ENCODE measurements around the gene IMMT. TPM values are rescaled to one million over a fixed set of nuclear protein-coding genes. Genes with fewer than 3 reads are reported as not detected.

The IMMT gene
- total and polyA plus RNA-seq, 9 of the 15 experiments (the other 6 are each of a cell fraction or from before 2014, with no cell fraction given) = 119 to 294 (median 140) TPM

GRCh38 chr2:86219896-86220295, 24.6 kb upstream of the IMMT start (continued):
- TF ChIP-seq GTF2A2 (tag; IDR thresholded peaks at IDR 0.05) (no peak), ZNF354B (CRISPR knock-in tag; IDR thresholded peaks at IDR 0.05) (no peak), CTCF (IDR thresholded peaks at IDR 0.05 in 2 of 3, conservative IDR thresholded peaks at IDR 0.05 in 1 of 3; ENCODE audit: insufficient read depth in 2 of 3, low read depth in 1 of 3, low read length in 3 of 3) (no peak)

DNA sequence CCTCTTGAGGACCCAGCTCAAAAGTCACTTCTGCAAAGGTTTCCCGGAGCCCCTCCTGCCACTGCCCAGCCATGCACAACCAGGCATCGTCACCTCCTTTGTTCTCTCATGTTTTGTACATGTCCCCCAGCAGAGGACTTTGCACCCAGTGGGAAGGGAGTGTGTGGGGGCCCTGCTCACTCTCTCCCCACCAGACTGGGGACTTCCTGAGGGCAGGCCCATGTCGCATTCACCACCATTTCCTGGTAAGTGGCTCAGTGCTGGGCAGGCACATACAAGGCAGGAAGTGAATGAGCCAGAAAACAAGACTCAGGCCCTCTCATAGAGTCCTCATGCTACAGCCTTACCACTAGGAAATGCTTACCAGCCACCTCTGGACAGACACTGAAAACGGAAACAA, 22.9 kb upstream of the IMMT start:
- WGBS (ENCODE audit: insufficient coverage, low coverage, missing lambda C conversion rate) = 92% methylated on average over 3 of the region's 4 CpGs
- Histone ChIP-seq H3K4me3 (no peak overlapping the region), H3K4me1 (replicated peaks in 1 of 2; ENCODE audit: control insufficient read depth in 2 of 2, insufficient read depth in 2 of 2, low read length in 2 of 2) (peaks cover 24 to 59% of the 10 kb centered on the region in 2 experiments; a peak in 3 of 5 replicates), H3K9ac (ENCODE audit: insufficient read depth in 1 of 2, low read depth in 2 of 2, low read length in 2 of 2) (no peak overlapping the region), H3K79me2 (ENCODE audit: control insufficient read depth, insufficient read depth, low read length) (no peaks in the 10 kb centered on the region; the same call in 2 of the 3 replicates), H3K9me1 (ENCODE audit: control insufficient read depth, insufficient read depth, low read length) (no peaks in the 10 kb centered on the region), H3K36me3 (ENCODE audit: control insufficient read depth, insufficient read depth, low read length) (peaks cover 14% of the 10 kb centered on the region), H3K27ac (ENCODE audit: extremely low read depth, low read depth, low read length) (no peak overlapping the region), H3K4me2 (ENCODE audit: insufficient read depth, low read length) (no peak overlapping the region), H2AFZ (ENCODE audit: low read depth, low read length) (no peak overlapping the region), H3K27me3 (ENCODE audit: control insufficient read depth in 2 of 2, insufficient read depth in 2 of 2, low read length in 2 of 2) (no peaks in the 10 kb centered on the region), H4K20me1 (replicated peaks; ENCODE audit: control insufficient read depth, insufficient read depth, low read length) (peaks cover 2% of the 10 kb centered on the region; the same call in 1 of the 2 replicates), H3K9me3 (replicated peaks; ENCODE audit: control insufficient read depth, insufficient read depth, low read depth, low read length) (no peaks in the 10 kb centered on the region)
- ChIA-PET POLR2A (no interaction called here), CTCF (ENCODE audit: low intra/inter-chr PET ratio) (no interaction called here)
- no peak for DNase-seq (ENCODE audit: extremely low read depth in 1 of 4, low spot score in 3 of 4)
- FAIRE-seq = no peak
- no TSS peak for BruUV-seq (replicated peaks)
- ATAC-seq = no peak
- intact Hi-C loops (cut with micrococcal nuclease) (no loop called here), in situ Hi-C loops (cut with MboI) (no loop called here)
- TF ChIP-seq TRIM24 (IDR thresholded peaks at IDR 0.05) = peak in 1 of 2 experiments; percentile 33; a peak in 1 of 4 replicates
- TF ChIP-seq ZNF316 (IDR thresholded peaks at IDR 0.05) = peak; percentile 67
- no peak for TF ChIP-seq BRCA1 (IDR thresholded peaks at IDR 0.05)
- no peak for TF ChIP-seq BRCA1 (CRISPR knock-in tag; IDR thresholded peaks at IDR 0.05)
- no peak for TF ChIP-seq STAT5B (CRISPR knock-in tag; IDR thresholded peaks at IDR 0.05)
- TF ChIP-seq, protein P1, sequence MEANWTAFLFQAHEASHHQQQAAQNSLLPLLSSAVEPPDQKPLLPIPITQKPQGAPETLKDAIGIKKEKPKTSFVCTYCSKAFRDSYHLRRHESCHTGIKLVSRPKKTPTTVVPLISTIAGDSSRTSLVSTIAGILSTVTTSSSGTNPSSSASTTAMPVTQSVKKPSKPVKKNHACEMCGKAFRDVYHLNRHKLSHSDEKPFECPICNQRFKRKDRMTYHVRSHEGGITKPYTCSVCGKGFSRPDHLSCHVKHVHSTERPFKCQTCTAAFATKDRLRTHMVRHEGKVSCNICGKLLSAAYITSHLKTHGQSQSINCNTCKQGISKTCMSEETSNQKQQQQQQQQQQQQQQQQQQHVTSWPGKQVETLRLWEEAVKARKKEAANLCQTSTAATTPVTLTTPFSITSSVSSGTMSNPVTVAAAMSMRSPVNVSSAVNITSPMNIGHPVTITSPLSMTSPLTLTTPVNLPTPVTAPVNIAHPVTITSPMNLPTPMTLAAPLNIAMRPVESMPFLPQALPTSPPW (CRISPR knock-in tag; IDR thresholded peaks at IDR 0.05) = no peak

Measured in K562 (cell line).